ENCODE measurements around the gene POLR2J3. TPM values are rescaled to one million over a fixed set of nuclear protein-coding genes. Genes with fewer than 3 reads are reported as not detected.
A peak's percentile ranks its signal among the peaks of the same experiment; 100 is the strongest.
"Not testable (repeated sequence)": the region's sequence is repeated elsewhere in the genome, so short reads cannot be mapped to it uniquely, and the experiment has no call there.

Gene POLR2J3
- total and polyA plus RNA-seq, 7 experiments from 2014 or later, result 27.3 to 142 (median 107) TPM

DNA sequence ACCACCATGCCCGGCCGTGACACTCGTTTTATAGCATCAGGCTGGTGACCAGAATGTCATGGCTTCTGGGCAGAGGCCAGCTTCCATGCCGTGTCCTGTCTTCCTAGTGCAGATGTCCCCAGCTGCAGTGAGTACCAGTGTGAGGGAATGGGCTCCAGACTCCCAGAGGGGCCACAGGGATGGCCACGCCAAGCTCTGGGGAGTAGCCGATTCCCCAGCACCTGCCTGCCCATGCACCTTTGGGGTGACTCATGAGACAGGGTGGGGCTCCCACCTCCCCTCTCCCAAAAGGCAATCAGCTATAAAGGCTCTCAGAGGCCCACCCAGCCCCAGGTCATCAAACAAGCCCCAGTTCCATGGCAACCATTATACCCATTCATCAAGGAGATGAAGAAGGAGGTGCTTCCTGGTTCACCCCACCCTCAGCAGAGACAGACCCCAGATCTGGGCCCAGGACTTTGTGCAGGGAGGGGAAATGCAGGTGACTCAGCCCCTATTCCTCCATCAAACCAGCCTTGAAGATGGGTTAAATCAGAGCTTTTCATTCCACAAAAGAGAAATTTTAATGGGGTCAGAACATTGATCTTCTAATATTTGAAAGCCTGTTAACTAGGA lies 21.5 kb downstream of the POLR2J3 start, which contains the start of gene SPDYE2:
Gene SPDYE2 (plus strand): TSS at position 419 of the 615 bp plus-strand sequence. CDS start 2,030 bp downstream, outside the sequence.
- H3K4me1 ChIP-seq (ENCODE audit: control insufficient read depth in 2 of 2, insufficient read depth in 2 of 2, low read length in 2 of 2); H3K36me3 ChIP-seq (ENCODE audit: control insufficient read depth in 2 of 3, insufficient read depth in 3 of 3, low read length in 3 of 3); H3K27me3 Mint-ChIP-seq; ATAC-seq; H3K27me3 ChIP-seq (ENCODE audit: control insufficient read depth in 2 of 2, insufficient read depth in 2 of 2, low read length in 2 of 2); H3K9me3 ChIP-seq (ENCODE audit: control insufficient read depth in 2 of 3, low read length in 3 of 3); H3K27ac ChIP-seq (ENCODE audit: low read depth, low read length); H3K27ac Mint-ChIP-seq; CTCF ChIA-PET; intact Hi-C loops (cut with micrococcal nuclease); H3K4me3 Mint-ChIP-seq; H3K9me3 Mint-ChIP-seq; H3K4me1 Mint-ChIP-seq; DNase-seq; POLR2A ChIA-PET; H3K4me3 ChIP-seq (ENCODE audit: low read length); H3K36me3 Mint-ChIP-seq: not testable (repeated sequence)

DNA sequence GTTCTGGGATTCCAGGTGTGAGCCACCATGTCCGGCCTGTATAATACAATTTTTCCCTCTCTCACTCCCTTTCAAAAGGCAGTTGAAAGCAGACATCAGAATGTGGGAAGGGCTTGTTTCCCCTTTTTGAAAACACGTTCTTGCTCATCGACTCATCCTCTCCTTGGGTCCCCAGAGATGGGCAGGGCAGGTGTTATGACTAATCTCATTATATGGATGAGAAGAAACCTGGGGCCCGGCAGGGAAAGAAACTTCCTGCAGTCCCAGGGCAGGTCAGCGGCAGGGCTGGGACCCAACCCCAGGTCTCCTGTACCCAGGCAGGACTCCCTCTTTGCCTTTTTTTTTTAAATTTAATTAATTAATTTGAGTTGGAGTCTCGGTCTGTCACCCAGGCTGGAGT lies 26.0 kb downstream of the POLR2J3 start:
- H3K9me3 ChIP-seq (ENCODE audit: control insufficient read depth in 2 of 3, low read length in 3 of 3); H3K36me3 ChIP-seq (ENCODE audit: control insufficient read depth in 2 of 3, insufficient read depth in 3 of 3, low read length in 3 of 3); H3K4me3 ChIP-seq (ENCODE audit: low read length); H3K9me3 Mint-ChIP-seq; H3K27ac Mint-ChIP-seq; intact Hi-C loops (cut with micrococcal nuclease); CTCF ChIA-PET; H3K4me3 Mint-ChIP-seq; POLR2A ChIA-PET; H3K27me3 ChIP-seq (ENCODE audit: control insufficient read depth in 2 of 2, insufficient read depth in 2 of 2, low read length in 2 of 2); H3K36me3 Mint-ChIP-seq; H3K27ac ChIP-seq (ENCODE audit: low read depth, low read length); H3K4me1 ChIP-seq (ENCODE audit: control insufficient read depth in 2 of 2, insufficient read depth in 2 of 2, low read length in 2 of 2); DNase-seq; H3K4me1 Mint-ChIP-seq; H3K27me3 Mint-ChIP-seq: not testable (repeated sequence)
- ATAC-seq, result peak; percentile 25

DNA sequence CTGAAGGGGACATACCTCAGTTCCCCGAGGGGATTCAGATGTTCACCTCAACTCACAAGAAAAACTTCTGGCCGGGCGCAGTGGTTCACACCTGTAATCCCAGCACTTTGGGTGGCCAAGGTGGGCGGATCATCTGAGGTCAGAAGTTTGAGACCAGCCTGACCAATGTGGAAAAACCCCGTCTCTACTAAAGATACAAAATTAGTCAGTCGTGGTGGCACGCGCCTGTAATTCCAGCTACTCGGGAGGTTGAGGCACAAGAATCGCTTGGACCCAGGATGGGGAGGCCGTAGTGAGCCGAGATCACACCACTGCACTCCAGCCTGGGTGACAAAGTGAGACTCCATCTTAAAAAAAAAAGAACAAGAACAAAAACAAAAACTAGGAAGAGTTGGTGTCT lies 27.1 kb downstream of the POLR2J3 start:
- H3K9me3 ChIP-seq (ENCODE audit: control insufficient read depth in 2 of 3, low read length in 3 of 3); H3K4me1 Mint-ChIP-seq; H3K27ac Mint-ChIP-seq; H3K36me3 Mint-ChIP-seq; ATAC-seq; H3K36me3 ChIP-seq (ENCODE audit: control insufficient read depth in 2 of 3, insufficient read depth in 3 of 3, low read length in 3 of 3); H3K4me3 ChIP-seq (ENCODE audit: low read length); H3K4me1 ChIP-seq (ENCODE audit: control insufficient read depth in 2 of 2, insufficient read depth in 2 of 2, low read length in 2 of 2); DNase-seq; H3K4me3 Mint-ChIP-seq; H3K9me3 Mint-ChIP-seq; H3K27ac ChIP-seq (ENCODE audit: low read depth, low read length); POLR2A ChIA-PET; intact Hi-C loops (cut with micrococcal nuclease); H3K27me3 ChIP-seq (ENCODE audit: control insufficient read depth in 2 of 2, insufficient read depth in 2 of 2, low read length in 2 of 2); CTCF ChIA-PET; H3K27me3 Mint-ChIP-seq: not testable (repeated sequence)

- intact Hi-C loops (cut with micrococcal nuclease); H3K4me3 Mint-ChIP-seq; POLR2A ChIA-PET; DNase-seq; H3K4me3 ChIP-seq (ENCODE audit: low read length); H3K27me3 ChIP-seq (ENCODE audit: control insufficient read depth in 2 of 2, insufficient read depth in 2 of 2, low read length in 2 of 2); CTCF ChIA-PET; H3K27me3 Mint-ChIP-seq; H3K9me3 Mint-ChIP-seq; H3K27ac Mint-ChIP-seq; H3K36me3 Mint-ChIP-seq; H3K36me3 ChIP-seq (ENCODE audit: control insufficient read depth in 2 of 3, insufficient read depth in 3 of 3, low read length in 3 of 3); ATAC-seq; H3K4me1 Mint-ChIP-seq; H3K27ac ChIP-seq (ENCODE audit: low read depth, low read length); H3K9me3 ChIP-seq (ENCODE audit: control insufficient read depth in 2 of 3, low read length in 3 of 3); H3K4me1 ChIP-seq (ENCODE audit: control insufficient read depth in 2 of 2, insufficient read depth in 2 of 2, low read length in 2 of 2): not testable (repeated sequence)
Measured at GRCh38 chr7:102544372-102544771, 28.0 kb downstream of the POLR2J3 start.

- H3K4me3 ChIP-seq (ENCODE audit: low read length); H3K27ac ChIP-seq (ENCODE audit: low read depth, low read length); H3K36me3 ChIP-seq (ENCODE audit: control insufficient read depth in 2 of 3, insufficient read depth in 3 of 3, low read length in 3 of 3); H3K4me1 Mint-ChIP-seq; H3K27me3 Mint-ChIP-seq; POLR2A ChIA-PET; intact Hi-C loops (cut with micrococcal nuclease); DNase-seq; ATAC-seq; H3K4me3 Mint-ChIP-seq; H3K27me3 ChIP-seq (ENCODE audit: control insufficient read depth in 2 of 2, insufficient read depth in 2 of 2, low read length in 2 of 2); CTCF ChIA-PET; H3K9me3 ChIP-seq (ENCODE audit: control insufficient read depth in 2 of 3, low read length in 3 of 3); H3K4me1 ChIP-seq (ENCODE audit: control insufficient read depth in 2 of 2, insufficient read depth in 2 of 2, low read length in 2 of 2); H3K36me3 Mint-ChIP-seq; H3K9me3 Mint-ChIP-seq: not testable (repeated sequence)
- H3K27ac Mint-ChIP-seq, result peak within 1 kb of the TSS in 1 of 9 donors; percentile 56
Measured at GRCh38 chr7:102543596-102543995, 28.8 kb downstream of the POLR2J3 start, which contains the start of gene UPK3BL2. Gene UPK3BL2 (minus strand): TSS chr7:102543696. CDS start chr7:102543636, 60 bp downstream.

DNA sequence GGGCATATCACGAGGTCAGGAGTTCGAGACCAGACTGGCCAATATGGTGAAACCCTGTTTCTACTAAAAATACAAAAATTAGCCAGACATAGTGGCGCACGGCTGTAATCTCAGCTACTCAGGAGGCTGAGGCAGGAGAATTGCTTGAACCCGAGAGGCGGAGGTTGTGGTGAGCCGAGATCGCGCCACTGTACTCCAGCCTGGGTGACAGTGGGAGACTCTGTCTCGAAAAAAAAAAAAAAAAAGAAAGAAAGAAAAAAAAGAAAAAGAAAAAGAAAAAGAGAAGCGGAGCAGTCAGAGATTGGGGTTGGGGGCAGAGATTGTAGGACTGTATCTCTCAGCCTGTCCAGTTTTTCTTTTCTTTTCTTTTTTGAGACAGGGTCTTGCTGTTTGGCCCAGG lies 29.6 kb downstream of the POLR2J3 start:
- H3K4me1 ChIP-seq (ENCODE audit: control insufficient read depth in 2 of 2, insufficient read depth in 2 of 2, low read length in 2 of 2); H3K4me3 Mint-ChIP-seq; H3K4me1 Mint-ChIP-seq; H3K27me3 Mint-ChIP-seq; DNase-seq; H3K9me3 ChIP-seq (ENCODE audit: control insufficient read depth in 2 of 3, low read length in 3 of 3); POLR2A ChIA-PET; H3K36me3 ChIP-seq (ENCODE audit: control insufficient read depth in 2 of 3, insufficient read depth in 3 of 3, low read length in 3 of 3); CTCF ChIA-PET; H3K27ac ChIP-seq (ENCODE audit: low read depth, low read length); H3K4me3 ChIP-seq (ENCODE audit: low read length); H3K9me3 Mint-ChIP-seq; H3K27me3 ChIP-seq (ENCODE audit: control insufficient read depth in 2 of 2, insufficient read depth in 2 of 2, low read length in 2 of 2); intact Hi-C loops (cut with micrococcal nuclease); ATAC-seq; H3K27ac Mint-ChIP-seq; H3K36me3 Mint-ChIP-seq: not testable (repeated sequence)

- H3K27ac Mint-ChIP-seq; POLR2A ChIA-PET; intact Hi-C loops (cut with micrococcal nuclease): not testable (repeated sequence)
Measured at GRCh38 chr7:102542083-102542482, 30.3 kb downstream of the POLR2J3 start.

More at GRCh38 chr7:102542083-102542482, 30.3 kb downstream of the POLR2J3 start:
- DNase-seq; H3K27me3 ChIP-seq (ENCODE audit: control insufficient read depth in 2 of 2, insufficient read depth in 2 of 2, low read length in 2 of 2); H3K27me3 Mint-ChIP-seq; H3K4me3 Mint-ChIP-seq; H3K4me1 Mint-ChIP-seq; H3K4me1 ChIP-seq (ENCODE audit: control insufficient read depth in 2 of 2, insufficient read depth in 2 of 2, low read length in 2 of 2); H3K36me3 Mint-ChIP-seq; CTCF ChIA-PET; H3K9me3 ChIP-seq (ENCODE audit: control insufficient read depth in 2 of 3, low read length in 3 of 3); H3K36me3 ChIP-seq (ENCODE audit: control insufficient read depth in 2 of 3, insufficient read depth in 3 of 3, low read length in 3 of 3); H3K4me3 ChIP-seq (ENCODE audit: low read length); ATAC-seq; H3K27ac ChIP-seq (ENCODE audit: low read depth, low read length); H3K9me3 Mint-ChIP-seq: not testable (repeated sequence)
